Esophagus muscularis mucosa (tissue), 4 donors: Measurements from ENCODE around the gene ZBTB44.

ENCODE experiments used
- CTCF ChIP-seq, 3 experiments: fragments of 200-600 bp in 2 of 3; fragments of 450-650 bp in 1 of 3; sonication (generic) in 2 of 3; IDR thresholded peaks; one replicate each; pipeline ENCODE4 v1.5.1; 2017 to 2019; ENCODE audit warnings: antibody characterized with exemption in 3 of 3, mild to moderate bottlenecking in 2 of 3, moderate library complexity in 1 of 3
- EP300 ChIP-seq: sonication (generic); formaldehyde crosslinking; IDR thresholded peaks from one replicate; pipeline ENCODE4 v1.6.1; 2017; ENCODE audit warnings: antibody characterized with exemption
- POLR2A ChIP-seq: fragments of 450-650 bp; IDR thresholded peaks from one replicate; pipeline ENCODE4 v1.6.1; 2017; ENCODE audit warnings: antibody characterized with exemption, moderate library complexity, mild to moderate bottlenecking, low read depth
- POLR2AphosphoS5 ChIP-seq, 2 donors: sonication (generic); formaldehyde crosslinking; IDR thresholded peaks; one replicate each; pipeline ENCODE4 v1.6.1; 2017; ENCODE audit warnings: antibody characterized with exemption in 2 of 2

DNA sequence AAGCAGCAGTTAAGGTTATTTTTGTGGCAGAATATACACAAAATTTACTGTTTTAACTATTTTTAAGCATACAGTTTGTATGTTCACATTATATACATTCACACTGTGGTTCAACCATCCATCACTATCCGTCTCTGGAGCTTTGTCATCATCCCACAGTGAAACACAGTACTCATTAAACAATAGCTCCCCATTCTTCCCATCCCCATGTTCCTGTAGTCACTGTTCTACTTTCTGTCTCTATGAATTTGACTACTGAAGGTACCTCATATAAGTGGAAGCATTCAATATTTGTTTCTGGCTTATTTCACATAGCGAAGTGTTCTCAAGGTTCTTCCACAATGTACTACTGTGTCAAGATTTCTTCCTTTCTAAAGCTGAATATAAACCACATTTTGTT, 32.6 kb downstream of the ZBTB44 start:
- TF ChIP-seq CTCF (IDR thresholded peaks at IDR 0.05) (no peak), POLR2A (no peak), POLR2AphosphoS5 (IDR thresholded peaks at IDR 0.05) (no peak), EP300 (no peak)
